NAMALWA (cell line): ENCODE measurements around the gene KRTAP1-3.
"Not testable (repeated sequence)": the region's sequence is repeated elsewhere in the genome, so short reads cannot be mapped to it uniquely, and the experiment has no call there.

Experiments
- DNase-seq: peaks from one replicate; pipeline ENCODE4 v3.0.0-alpha.2; 2015; ENCODE audit warnings: low spot score

The KRTAP1-3 gene, protein sequence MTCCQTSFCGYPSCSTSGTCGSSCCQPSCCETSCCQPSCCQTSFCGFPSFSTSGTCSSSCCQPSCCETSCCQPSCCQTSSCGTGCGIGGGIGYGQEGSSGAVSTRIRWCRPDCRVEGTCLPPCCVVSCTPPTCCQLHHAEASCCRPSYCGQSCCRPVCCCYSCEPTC

DNA sequence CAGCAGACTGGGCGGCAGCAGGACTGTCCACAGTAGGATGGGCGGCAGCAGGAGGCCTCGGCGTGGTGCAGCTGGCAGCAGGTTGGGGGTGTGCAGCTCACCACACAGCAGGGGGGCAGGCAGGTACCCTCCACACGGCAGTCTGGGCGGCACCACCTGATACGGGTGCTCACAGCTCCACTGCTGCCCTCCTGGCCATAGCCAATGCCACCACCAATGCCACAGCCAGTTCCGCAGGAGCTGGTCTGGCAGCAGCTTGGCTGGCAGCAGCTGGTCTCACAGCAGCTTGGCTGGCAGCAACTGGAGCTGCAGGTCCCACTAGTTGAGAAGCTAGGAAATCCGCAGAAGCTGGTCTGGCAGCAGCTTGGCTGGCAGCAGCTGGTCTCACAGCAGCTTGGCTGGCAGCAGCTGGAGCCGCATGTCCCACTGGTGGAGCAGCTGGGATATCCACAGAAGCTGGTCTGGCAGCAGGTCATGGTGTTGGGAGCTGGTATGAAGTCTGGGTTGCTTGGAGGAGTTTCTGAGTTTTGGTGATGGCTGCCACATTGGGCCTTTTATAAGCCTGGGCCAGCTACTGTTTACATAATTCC lies at the start of gene KRTAP1-3:
KRTAP1-3 (minus strand) TSS at position 529 of the 590 bp plus-strand sequence; CDS start at position 476, 53 bp downstream.
- DNase-seq: not testable (repeated sequence)

DNA sequence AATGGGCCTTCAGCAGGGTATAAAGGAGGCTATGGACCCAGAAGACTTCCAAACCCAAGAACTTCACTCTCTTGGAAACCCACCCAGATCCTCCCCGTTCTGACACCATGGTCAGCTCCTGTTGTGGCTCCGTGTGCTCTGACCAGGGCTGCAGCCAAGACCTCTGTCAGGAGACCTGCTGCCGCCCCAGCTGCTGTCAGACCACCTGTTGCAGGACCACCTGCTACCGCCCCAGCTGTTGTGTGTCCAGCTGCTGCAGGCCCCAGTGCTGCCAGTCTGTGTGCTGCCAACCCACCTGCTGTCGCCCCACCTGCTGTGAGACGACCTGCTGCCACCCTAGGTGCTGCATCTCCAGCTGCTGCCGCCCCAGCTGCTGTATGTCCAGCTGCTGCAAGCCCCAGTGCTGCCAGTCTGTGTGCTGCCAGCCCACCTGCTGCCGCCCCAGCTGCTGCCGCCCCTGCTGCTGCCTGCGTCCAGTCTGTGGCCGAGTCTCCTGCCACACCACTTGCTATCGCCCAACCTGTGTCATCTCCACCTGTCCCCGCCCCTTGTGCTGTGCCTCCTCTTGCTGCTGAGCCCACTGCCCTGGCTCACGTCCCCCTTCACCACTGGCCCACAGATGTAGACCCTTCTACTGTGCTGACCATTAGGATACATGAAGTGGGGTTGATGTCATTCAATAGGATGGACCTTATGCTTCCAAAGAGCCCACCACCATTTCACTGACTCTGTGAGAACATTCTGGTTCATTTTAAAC lies 49.6 kb upstream of the KRTAP1-3 start, which contains the start of gene KRTAP4-7:
KRTAP4-7 (plus strand) TSS at position 51 of the 757 bp plus-strand sequence; CDS start at position 108, 57 bp downstream.
- not testable (repeated sequence) for DNase-seq

DNA sequence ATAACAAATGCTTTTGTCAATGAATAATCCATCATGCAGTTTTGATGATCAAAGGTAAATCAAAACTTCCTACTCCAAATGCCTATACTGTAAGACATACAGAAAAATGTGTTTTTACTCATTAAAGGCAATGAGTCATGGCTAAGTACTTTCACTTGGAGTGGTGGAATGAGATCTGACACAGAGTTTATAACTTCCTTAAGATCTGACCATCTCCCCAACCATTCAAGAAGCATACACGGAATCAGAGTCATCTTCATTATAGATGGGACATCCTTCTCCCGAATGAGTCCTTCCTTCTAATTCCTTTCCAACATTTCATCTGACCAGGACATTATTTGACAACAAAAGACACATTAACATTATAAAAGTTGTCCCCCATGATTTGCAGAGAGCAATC lies 48.8 kb upstream of the KRTAP1-3 start:
- not testable (repeated sequence) for DNase-seq

DNA sequence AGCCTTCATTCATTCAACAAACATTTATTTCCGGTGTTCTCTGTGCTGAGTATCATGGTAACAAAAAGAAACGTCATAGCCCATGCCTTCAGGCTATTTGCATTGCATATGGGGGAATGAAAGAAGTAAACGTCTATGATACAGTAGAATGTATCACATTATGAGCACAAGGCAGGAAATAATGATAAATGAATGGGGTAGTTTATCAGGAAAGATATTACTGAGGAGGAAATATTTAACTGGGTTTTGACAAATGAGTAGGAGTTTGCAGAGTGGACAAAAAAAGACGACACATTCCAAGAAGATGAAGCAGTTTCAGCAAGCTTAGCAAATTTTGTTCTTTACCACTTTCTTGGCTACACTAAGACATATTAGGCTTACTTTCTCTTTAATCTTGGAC lies 48.0 kb upstream of the KRTAP1-3 start:
- DNase-seq: no peak

DNA sequence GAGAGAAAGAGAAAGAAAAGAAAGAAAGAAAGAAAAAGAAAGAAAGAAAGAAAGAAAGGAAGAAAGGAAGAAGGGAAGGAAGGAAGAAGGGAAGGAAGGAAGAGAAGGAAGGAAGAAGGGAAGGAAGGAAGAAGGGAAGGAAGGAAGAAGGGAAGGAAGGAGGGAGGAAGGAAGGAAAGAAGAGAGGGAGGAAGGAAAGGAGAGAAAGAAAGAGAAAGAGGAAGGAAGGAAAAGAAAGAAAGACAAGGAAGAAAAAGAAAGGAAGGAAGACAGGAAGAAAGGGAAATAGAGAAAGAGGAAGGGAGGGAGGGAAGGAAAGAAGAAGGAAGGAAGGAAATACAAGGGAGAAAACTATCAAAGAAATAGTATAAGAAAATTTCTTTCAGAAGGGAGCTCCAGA lies 42.1 kb upstream of the KRTAP1-3 start:
- no peak for DNase-seq

DNA sequence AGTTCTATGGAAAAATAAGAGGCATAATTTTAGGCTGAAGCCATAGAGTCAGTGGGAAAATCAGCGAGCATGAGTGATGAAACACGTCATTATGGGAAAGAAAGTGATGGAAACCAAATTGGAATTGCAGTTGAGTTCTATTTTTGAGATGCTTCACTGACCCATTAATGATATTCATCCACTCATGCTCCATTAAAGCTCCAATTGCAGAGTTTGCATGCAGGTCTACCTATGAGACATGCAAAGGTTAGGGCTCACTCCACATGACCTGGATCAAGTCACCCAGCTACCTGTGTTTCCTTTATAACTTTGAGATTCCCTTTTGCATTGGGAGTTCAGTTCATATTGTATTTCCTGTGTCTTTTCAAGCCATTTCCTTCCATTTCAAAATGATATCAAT lies 39.0 kb upstream of the KRTAP1-3 start:
- DNase-seq: no peak

DNA sequence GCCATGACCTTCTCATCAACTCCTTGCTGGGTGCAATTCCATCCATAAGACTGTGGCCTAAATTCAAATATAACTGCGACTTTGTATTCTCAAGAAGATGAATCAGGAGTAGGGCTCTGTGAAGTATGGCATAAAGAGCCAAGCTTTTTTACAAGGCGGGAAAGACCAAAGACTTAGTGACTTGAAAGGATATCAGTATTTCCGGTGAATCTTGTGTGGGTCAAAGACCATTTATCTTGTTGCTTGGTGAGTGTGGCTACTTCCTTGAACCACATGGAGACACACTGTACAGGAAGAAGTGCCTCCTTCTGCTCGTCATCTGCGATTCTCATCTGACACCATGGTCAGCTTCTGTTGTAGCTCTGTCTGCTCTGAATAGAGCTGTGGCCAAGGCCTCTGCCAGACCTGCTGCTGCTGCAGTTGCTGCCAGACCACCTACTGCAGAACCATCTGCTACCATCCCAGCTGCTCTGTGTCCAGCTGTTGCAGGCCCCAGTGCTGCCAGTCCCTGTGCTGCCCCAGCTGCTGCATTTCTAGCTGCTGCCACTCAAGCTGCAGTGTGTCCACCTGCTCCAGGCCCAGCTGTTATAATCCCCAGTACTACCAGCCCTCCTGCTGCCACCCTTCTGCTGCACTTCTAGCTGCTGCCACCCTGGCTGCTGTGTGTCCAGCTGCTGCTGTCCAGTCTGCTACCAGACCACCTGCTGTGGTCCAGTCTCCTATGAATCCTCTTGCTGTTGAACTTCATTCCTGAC lies 37.1 kb upstream of the KRTAP1-3 start:
- no peak for DNase-seq

DNA sequence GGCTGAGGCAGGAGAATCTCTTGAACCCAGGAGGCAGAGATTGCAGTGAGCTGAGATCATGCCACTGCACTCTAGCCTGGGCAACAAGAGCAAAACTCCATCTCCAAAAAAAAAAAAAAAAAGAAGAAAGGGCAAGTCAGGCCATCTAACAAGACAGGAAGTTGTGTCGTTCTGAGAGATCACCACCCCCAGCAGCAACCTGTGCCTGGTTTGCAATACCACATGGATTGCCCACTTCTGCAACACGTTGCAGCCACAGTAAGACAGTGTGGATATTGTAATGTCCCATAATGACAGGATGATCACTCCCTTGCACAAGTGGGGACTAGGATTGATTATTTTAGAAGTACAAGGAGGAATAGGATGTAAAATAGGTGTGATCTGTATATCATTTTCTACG lies 34.4 kb upstream of the KRTAP1-3 start:
- DNase-seq: no peak

DNA sequence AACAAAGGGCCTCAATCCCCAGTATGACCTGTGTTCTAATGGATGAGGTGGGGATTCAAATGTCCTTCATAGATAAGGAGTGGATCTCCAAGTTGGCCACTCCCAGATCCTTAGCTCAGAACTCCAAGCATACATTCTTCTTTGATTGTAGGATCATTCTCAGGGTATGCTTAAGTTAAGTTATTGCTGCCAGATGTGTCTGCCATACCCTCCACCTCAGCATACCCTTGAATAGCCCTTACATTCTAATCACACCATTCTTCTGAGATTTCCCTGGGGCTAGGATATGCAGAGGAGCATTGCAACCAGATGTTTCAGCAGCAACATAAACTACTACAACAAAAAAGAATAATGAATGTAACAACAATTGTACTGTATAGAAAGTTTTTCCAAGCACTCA lies 32.6 kb upstream of the KRTAP1-3 start:
- DNase-seq: no peak

DNA sequence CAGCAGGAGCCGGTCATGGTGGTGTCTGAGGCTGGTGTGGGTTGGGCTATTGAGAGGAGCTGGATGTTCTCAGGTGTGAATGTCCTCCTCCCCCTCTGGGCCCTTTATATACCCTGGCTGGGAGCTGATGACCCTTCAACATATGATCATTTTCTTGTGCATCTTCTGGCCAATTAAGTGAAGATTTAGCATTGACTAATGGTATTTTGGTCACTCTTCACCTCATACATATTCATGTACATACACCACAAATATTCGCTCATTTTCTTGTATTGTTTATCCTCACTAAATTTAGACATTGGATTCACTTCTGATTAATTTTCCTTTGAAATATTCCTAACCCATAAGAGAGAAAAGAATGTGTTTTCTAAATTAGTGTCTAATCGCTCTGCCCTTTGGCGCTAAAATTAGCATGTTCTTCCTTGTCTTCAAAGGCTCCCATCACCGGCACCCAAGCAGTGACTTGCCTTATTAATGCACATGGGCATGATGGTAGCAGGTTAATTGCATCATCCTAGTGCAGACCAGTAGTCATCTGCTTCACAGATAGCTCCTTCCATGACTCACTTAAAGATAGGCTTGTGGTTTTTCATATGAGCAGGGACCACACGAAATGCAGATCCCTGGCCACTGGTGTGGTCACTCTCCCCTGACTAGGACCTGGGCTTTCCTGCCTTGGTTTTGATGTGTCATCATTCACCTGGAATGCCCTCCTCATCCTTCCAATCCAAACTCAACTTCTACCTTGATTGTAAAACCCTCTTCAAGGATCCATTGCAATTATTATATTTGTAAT lies 31.4 kb upstream of the KRTAP1-3 start, which contains the start of gene KRTAP2-4:
KRTAP2-4 (minus strand) TSS at position 51 of the 796 bp plus-strand sequence; CDS start at position 17, 34 bp downstream.
- no peak for DNase-seq

DNA sequence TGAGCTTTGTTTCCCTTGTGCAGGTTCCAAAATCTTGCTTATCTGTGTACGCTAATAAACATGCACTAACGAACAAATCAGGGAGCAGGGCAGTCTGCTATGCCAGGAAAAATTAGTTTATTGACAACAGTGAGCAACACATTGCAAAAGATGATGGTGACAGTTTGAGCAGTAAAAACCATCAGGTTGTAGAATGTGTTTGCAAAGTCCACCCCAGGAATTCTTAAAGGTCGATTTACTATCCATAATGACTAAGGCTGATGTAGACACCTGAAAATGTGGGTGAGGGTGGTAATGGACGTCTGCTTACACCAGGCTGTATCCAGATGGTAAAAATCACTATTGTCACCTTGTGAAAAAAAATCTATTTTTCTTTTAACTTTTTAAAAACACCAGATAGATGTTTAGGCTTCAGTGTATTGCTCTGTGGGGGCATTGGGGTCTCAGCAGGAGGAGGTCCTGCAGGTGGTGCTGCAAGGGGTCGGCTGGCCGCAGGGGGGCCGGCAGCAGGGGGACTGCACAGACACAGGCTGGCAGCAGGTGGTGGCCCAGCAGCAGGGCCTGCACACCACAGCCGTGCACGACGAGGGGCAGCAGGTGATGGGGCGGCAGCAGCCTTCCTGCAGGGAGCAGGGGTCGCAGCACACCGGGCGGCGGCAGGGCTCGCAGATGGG lies 30.5 kb upstream of the KRTAP1-3 start:
- not testable (repeated sequence) for DNase-seq

DNA sequence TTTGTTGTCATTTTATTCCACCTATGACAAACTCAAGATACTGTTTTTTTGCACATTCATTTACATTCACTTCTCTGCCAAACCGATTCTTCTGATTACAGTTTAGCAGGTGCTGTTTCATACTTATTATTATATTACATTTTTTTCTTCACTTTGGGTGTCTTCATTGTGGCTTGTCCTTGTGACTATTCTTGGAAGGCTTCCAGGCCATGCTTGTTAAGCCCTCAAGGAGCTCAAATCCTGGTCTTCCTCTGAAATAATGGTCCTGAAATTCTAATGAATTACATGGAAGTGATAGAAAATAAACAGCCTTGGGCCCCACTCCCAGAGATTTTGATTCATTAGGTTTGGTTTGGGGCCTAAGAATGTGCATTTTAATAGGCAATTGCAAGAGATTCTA lies 29.6 kb upstream of the KRTAP1-3 start:
- DNase-seq: no peak

DNA sequence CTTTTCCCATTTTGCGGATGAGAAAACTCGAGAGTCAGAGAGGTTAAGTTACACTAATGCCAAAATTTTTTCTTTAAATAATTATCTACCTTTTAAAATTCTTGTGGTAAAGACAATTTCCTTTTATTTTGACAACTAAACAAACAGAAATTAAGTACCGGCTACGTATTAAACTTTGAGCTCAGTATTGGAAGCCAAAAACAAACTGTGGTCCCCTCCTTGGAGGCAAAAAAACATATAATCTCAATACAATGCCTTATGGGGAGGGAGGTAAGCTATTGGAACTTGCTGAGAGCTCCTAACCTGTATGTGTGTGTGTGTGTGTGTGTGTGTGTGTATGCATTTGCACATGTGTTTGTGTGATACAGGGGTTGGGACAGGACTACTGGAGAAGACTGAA lies 28.8 kb upstream of the KRTAP1-3 start:
- no peak for DNase-seq

DNA sequence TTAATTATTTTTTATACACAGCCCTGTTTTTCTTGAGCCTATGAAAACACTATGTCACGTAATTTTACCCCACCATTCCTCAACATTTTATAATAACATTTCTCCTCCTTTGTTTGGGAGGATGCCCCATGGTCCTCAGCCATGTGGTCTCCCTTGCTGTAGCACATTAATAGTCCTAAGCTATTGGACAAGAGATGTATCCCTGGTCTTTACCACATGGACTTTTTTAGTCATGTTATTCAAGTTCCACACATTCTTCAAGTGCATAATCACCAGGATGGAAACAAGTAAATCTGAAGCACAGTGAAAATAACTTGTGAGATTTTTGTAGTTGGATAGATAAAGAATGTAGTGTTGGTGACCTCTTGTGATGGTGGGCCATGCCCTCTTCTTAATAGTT lies 27.3 kb upstream of the KRTAP1-3 start:
- no peak for DNase-seq

DNA sequence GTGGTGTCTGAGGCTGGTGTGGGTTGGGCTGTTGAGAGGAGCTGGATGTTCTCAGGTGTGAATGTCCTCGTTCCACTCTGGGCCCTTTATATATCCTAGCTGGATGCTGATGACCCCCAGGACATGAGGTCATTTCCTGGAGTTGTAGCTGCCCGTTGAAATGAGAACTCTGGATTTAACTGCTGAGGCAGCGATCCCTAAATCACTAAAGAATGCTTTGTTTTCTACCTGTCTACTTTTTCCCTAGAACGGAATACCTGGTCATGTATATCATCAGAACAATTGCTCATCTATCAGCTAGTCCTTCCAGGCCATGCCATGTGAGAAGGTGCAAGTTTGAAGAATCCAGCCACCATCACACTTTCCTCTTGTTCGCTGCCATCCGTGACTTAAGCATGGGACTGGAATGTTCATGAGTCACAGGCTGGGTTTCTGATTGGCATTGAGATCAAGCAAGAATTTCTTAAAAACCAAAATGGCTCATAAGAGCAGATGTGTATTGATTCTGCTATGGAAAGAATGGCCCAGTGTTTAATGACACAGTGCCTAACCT lies 25.5 kb upstream of the KRTAP1-3 start, which contains the start of gene KRTAP2-3:
KRTAP2-3 (minus strand) TSS at position 63 of the 553 bp plus-strand sequence. CDS start 64 bp downstream, outside the sequence.
- no peak for DNase-seq

DNA sequence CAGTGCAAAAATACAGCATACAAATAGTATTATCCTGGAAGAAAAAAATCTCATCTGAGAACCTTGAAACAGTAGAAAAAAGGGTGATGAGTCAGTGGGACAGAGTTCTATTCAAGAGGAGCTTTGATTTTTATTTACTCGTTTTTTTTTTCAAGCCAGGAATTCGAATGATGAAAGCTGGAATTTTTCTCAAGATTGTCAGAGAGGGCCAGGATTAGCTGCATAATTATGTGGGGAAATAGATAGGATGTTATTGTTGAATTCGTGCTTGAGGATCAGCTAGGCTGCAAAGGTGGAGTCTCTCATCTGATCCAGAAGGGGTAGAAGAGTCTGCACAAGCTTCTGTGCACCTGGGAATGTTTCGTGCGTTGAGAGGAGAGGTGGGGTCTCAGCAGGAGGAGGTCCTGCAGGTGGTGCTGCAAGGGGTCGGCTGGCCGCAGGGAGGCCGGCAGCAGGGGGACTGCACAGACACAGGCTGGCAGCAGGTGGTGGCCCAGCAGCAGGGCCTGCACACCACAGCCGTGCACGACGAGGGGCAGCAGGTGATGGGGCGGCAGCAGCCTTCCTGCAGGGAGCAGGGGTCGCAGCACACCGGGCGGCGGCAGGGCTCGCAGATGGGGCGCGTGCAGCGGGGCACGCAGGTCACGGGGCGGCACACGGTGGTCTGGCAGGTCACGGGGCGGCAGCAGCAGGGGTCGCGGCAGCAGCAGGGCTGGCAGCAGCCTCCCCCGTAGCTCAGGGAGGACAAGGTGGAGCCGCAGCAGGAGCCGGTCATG lies 24.8 kb upstream of the KRTAP1-3 start:
- DNase-seq: not testable (repeated sequence)

DNA sequence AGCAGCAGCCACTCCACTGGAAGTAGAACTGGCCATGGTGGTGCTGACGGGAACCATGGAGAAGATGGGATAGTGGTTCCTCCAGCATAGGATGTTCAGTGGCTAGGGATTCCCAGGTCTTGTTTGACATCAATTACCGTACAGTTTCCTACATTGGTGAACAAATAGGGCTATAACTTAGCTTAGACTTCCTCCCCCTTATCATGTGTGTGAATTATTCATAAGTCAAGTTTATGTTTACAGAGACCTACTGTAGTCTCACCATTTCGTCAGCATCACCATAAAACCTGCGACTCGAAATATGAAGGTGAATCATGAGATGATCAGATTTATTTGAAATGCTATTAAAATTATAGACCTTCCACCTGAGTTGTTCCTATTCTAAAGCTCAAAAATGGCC lies 24.1 kb upstream of the KRTAP1-3 start:
- no peak for DNase-seq

DNA sequence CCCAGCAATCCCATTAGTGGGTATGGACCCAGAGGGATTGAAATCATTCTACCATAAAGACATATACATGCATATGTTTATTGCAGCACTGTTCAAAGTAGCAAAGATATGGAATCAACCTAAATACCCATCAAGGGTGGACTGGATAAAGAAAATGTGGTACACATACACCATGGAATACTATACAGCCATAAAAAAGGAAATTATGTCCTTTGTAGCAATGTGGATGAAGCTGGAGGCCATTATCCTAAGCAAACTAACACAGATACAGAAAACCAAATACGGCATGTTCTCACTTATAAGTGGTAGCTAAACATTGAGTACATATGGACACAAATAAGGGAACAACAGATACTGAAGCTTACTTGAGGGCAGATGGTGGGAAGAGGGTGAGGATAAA lies 22.9 kb upstream of the KRTAP1-3 start:
- DNase-seq: no peak

DNA sequence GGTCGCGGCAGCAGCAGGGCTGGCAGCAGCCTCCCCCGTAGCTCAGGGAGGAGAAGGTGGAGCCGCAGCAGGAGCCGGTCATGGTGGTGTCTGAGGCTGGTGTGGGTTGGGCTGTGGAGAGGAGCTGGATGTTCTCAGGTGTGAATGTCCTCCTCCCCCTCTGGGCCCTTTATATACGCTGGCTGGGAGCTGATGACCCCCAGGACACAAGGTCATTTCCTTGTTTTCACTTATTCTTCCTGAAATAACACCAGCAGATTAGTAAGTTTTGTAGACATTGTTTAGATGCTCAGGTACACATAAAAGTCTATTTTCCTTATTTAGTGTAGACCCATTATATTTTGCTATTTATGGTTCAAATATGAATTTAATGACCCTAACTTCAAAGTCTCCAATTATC lies 20.5 kb upstream of the KRTAP1-3 start, which contains the start of gene KRTAP2-2:
KRTAP2-2 (minus strand) TSS at position 101 of the 400 bp plus-strand sequence; CDS start at position 82, 19 bp downstream.
- DNase-seq: not testable (repeated sequence)
